Measurements from ENCODE around the gene MGAT5B.

MGAT5B gene

GRCh38 chr17:76938009-76938408 lies 69.8 kb downstream of the MGAT5B start:
- Histone ChIP-seq H3K9me3 (no peaks in the 10 kb centered on the region), H3K36me3 (peaks cover 26% of the 10 kb centered on the region), H3K4me1 (peaks cover 14% of the 10 kb centered on the region), H3K27me3 (no peaks in the 10 kb centered on the region), H3K4me3 (ENCODE audit: low read depth, low read length) (no peak overlapping the region)
- DNase-seq: no peak
- TF ChIP-seq CTCF (IDR thresholded peaks at IDR 0.05; ENCODE audit: low read depth, low read length): no peak

GRCh38 chr17:76940295-76940694 lies 72.1 kb downstream of the MGAT5B start:
- H3K36me3 ChIP-seq: peaks cover 19% of the 10 kb centered on the region
- no peaks in the 10 kb centered on the region for H3K9me3 ChIP-seq
- no peak for TF ChIP-seq CTCF (IDR thresholded peaks at IDR 0.05; ENCODE audit: low read depth, low read length)
- no peaks in the 10 kb centered on the region for H3K27me3 ChIP-seq
- no peak for DNase-seq
- no peaks in the 10 kb centered on the region for H3K4me1 ChIP-seq
- H3K4me3 ChIP-seq (ENCODE audit: low read depth, low read length): no peak overlapping the region

GRCh38 chr17:76940738-76941350 lies 72.6 kb downstream of the MGAT5B start:
- Histone ChIP-seq H3K4me1 (no peaks in the 10 kb centered on the region), H3K9me3 (no peaks in the 10 kb centered on the region), H3K36me3 (peaks cover 19% of the 10 kb centered on the region), H3K27me3 (no peaks in the 10 kb centered on the region), H3K4me3 (ENCODE audit: low read depth, low read length) (no peak overlapping the region)
- DNase-seq: peak; percentile 70
- peak; percentile 65 for TF ChIP-seq CTCF (IDR thresholded peaks at IDR 0.05; ENCODE audit: low read depth, low read length)

GRCh38 chr17:76943202-76943601 lies 75.0 kb downstream of the MGAT5B start:
- Histone ChIP-seq H3K27me3 (no peaks in the 10 kb centered on the region), H3K4me1 (no peaks in the 10 kb centered on the region; the same call in none of the 2 replicates), H3K4me3 (ENCODE audit: low read depth, low read length) (no peak overlapping the region), H3K36me3 (peaks cover 12% of the 10 kb centered on the region), H3K9me3 (no peaks in the 10 kb centered on the region)
- TF ChIP-seq CTCF (IDR thresholded peaks at IDR 0.05; ENCODE audit: low read depth, low read length): no peak
- DNase-seq: no peak

GRCh38 chr17:76943781-76944213 lies 75.6 kb downstream of the MGAT5B start:
- Histone ChIP-seq H3K36me3 (peaks cover 9% of the 10 kb centered on the region), H3K27me3 (no peaks in the 10 kb centered on the region), H3K9me3 (no peaks in the 10 kb centered on the region), H3K4me1 (no peaks in the 10 kb centered on the region; the same call in none of the 2 replicates), H3K4me3 (ENCODE audit: low read depth, low read length) (no peak overlapping the region)
- no peak for TF ChIP-seq CTCF (IDR thresholded peaks at IDR 0.05; ENCODE audit: low read depth, low read length)
- DNase-seq: no peak

- no peak for DNase-seq
- Histone ChIP-seq H3K36me3 (peaks cover 9% of the 10 kb centered on the region), H3K9me3 (no peaks in the 10 kb centered on the region), H3K27me3 (no peaks in the 10 kb centered on the region), H3K4me3 (ENCODE audit: low read depth, low read length) (no peak overlapping the region), H3K4me1 (no peaks in the 10 kb centered on the region; the same call in none of the 2 replicates)
- no peak for TF ChIP-seq CTCF (IDR thresholded peaks at IDR 0.05; ENCODE audit: low read depth, low read length)
Measured at GRCh38 chr17:76944477-76944876, 76.3 kb downstream of the MGAT5B start.

Measured in BE2C (cell line).